ENCODE data around the gene UQCR11.

- TF ChIP-seq CTCF (conservative IDR thresholded peaks at IDR 0.05 in 1 of 2, IDR thresholded peaks at IDR 0.05 in 1 of 2; ENCODE audit: extremely low read depth in 1 of 2, insufficient read depth in 1 of 2, low read depth in 1 of 2, low read length in 2 of 2) (no peak), EZH2 (IDR thresholded peaks at IDR 0.05; ENCODE audit: borderline replicate concordance, low read length) (no peak)
Observed at GRCh38 chr19:1563251-1563650, 42.0 kb downstream of the UQCR11 start.

Data from mammary epithelial cell (primary cell).